Activated naive CD8-positive, alpha-beta T cell treated with anti-CD3 and anti-CD28 coated beads, Interleukin-2, amount 50 U/mL, for 16 hours (primary cell): Measurements from ENCODE around the gene LIAS.
A peak's percentile ranks its signal among the peaks of the same experiment; 100 is the strongest.
"Not testable (repeated sequence)": the region's sequence is repeated elsewhere in the genome, so short reads cannot be mapped to it uniquely, and the experiment has no call there.

Source experiments
- DNase-seq: peaks from one replicate; pipeline ENCODE4 v3.0.0-alpha.2; 2020; ENCODE audit warnings: low read depth, low spot score

LIAS gene

DNA sequence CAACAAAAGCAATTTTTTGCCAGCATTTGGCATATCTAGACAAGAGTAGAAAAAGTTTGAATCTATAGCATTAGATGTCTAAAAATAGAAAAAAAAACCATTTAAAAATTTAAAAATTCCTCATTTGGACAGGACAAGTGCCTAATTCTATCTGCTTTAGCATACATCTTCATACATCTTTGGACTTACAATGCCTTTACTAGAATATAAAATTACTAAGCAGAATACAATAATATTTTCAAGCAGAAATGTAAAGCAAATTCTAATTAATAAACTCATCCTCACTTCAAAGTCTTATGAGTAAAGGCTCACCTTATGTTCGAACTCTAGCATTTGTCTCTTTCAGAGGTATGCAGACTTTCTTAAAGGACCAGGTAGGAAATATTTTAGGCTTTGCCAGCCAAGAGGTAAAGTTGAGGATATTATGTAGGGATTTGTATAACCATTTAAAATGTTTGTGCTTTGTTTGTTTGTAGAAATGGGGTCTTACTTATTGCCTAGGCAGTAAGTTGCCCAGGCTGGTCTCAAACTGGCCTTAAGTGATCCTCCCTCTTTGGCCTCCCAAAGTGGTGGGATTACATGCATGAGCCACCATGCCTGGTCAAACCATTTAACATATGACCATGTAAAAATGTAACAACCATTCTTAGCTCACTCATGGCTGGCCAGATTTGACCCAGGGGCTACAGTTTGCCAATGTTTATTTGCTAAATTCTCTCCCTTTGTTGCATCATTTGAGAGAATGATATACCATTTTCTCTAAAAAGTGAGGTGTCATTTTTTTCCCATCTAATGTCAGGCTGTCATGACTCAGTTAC is 39.3 kb downstream of the LIAS start:
- no peak for DNase-seq

DNA sequence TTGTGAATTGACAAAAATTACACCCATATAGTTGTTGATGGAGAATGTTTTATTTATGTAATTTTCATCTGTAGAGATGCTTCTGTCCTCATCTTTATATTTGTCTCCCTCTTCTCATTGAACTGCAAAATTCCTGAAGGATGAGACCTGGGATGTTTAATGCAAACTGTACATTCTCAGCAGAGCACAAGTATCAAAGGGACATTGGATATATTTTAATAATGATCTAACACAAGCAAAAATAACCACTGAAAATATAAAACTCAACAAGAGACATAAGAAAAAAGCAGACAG is 39.8 kb downstream of the LIAS start:
- no peak for DNase-seq

DNA sequence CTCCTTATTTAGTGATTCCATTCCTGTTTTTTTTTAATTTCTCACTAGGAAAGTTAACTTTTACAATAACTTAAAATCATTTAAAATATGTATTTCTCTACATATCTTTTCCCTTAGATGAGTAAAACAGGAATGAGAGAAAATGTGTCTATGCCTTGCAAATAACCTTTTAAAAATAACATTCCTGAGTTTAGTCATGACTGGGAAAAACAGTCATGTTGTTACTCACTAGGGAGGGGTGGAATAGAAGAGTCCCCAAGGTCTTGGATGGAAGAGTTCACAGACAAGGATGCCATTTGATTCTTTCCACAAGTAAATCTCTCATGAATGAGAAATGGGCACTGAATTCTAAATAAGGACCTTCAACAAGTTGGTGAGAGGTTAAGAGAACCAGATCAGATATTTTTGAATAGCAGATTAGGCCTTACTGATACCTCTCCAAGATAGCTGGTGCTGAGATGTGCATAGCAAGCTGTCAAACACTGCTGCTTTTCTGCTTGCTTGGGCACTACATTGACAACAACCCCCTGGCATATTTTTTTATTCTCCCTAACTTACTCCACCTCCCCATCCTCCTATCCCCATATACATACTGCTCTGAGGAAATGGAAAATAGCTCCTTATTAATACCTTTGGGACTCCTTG is 43.3 kb downstream of the LIAS start:
- DNase-seq: no peak

DNA sequence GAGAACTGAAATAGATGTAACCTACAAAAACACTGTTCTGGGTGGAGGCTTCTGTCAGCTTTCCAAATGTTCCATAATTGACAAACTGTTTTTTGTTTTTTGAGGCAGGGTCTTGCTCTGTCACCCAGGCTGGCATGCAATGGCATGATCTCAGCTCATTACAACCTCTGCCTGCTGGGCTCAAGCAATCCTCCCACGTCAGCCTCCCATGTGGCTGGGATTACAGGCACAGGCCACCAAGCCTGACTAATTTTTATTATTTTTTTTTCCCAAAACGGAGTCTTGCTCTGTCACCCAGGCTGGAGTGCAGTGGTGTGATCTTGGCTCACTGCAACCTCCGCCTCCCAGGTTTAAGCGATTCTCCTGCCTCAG is 43.8 kb downstream of the LIAS start:
- not testable (repeated sequence) for DNase-seq

DNA sequence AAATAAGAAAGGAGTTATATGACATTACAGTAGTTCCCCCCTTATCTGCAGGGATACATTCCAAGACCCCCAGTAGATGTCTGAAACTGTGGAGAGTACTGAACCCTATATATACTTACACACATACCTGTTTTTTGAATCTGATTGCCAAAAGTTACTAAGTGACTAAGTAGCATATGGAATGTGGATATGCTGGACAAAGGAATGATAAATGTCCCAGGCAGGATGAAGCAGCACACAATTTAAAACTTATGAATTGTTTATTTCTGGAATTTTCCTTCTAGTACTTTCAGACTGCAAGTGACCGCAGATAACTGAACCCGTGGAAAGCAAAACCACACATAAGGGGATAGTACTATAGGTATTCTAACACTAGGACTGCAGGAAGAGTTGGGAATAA is 45.7 kb downstream of the LIAS start:
- no peak for DNase-seq

DNA sequence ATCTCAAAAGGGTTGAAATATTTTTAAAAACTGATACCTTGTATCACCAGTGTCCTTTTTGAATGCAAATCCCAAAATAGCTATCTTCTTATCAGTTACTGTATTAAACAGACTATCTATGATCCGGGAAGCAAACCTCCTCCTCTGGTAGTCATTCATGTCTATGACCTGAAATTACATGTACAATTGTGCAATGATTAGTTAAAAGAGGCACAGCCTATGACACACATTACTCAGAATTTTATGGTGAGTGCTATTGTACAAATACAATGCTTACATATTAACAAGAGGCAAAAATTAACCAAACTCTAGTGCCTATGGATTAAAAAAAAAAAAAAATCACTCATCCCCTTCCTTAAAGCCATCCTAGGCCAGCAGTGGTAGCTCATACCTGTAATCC is 46.7 kb downstream of the LIAS start:
- no peak for DNase-seq

DNA sequence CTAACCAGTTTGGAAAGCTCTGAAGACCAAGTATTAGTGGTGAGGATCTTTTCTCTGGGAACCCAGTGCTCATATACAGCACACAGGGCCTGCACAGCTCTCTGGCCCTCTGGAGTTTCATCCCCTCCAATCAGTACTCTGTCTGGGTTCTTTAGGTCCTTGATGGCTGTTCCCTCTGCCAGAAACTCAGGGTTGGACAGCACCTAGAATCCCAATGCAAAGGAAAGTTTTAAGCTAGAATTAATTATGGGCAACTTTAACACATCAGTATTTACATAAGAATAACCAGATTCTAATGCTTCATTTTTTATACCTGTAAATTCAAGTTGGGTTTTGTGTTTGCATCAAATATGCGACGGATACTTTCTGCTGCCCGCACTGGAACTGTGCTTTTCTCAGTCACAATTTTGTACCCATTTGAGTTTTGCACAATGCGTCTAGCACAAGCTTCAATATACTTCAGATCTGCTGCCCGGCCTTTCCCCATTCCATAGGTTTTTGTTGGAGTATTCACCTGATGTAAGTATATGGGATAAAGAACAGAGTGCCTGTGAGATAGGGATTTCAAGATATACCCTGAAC is 51.6 kb downstream of the LIAS start:
- no peak for DNase-seq

DNA sequence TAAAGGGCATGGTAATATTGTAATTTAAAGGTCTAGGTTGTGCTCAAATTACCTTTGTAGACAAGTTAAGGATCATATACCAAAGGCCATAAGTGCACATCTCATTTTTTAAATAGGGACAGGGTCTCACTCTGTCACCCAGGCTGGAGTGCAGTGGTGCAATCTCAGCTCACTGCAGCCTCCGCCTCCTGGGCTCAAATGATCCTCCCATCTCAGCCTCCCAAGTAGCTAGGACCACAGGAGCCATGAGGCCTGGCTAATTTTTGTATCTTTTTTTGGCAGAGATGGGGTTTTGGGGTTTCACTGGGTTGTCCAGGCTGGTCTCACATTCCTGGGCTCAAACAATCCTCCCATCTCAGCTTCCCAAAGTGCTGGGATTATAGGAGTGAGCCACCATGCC is 55.4 kb downstream of the LIAS start:
- not testable (repeated sequence) for DNase-seq

DNA sequence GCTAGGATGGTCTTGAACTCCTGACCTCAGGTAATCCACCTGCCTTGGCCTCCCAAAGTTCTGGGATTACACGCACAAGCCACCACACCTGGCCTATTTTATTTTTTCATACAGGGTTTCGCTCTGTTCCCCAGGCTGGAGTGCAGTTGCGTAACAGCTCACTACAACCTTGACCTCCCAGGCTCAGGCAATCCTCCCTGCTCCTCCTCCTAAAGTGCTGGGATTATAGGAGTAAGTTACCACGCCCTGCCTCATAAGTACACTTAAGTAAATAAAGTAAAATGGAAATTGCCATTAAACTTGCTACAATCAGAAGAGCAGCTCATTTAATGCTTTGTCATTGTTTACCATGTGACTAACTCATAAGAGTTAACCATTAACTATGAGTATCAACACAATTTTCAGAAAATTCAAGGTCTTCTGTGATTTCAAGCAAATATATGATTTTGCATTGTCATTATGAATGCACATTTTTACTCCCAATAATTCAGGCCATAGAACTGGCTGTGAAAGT is 56.1 kb downstream of the LIAS start:
- no peak for DNase-seq

DNA sequence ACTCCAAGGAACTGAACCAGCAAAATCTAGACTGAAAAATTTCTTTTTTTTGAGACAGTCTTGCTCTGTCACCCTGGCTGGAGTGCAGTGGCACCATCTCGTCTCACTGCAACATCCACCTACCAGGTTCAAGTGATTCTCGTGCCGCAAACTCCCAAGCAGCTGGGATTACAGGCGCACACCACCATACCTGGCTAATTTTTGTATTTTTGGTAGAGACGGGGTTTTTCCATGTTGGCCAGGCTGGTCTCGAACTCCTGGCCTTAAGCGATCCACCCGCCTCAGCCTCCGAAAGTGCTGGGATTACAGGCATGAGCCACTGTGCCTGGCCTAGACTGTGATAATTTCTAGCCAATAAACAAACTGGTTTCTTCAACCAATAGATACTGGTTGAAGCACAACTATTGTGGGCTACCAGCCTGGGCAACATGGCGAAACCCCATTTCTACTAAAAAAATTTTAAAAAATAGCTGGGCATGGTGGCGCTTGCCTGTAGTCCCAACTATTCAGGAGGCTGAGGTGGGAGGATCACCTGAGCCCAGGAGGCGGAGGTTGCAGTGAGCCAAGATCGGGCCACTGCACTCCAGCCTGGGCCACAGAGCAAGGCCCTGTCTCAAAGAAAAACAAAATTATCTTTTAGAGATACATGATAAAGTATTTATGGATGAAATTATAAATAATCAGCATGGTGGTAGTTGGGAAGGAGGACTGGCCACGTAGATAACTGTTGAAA is 57.0 kb downstream of the LIAS start:
- not testable (repeated sequence) for DNase-seq

DNA sequence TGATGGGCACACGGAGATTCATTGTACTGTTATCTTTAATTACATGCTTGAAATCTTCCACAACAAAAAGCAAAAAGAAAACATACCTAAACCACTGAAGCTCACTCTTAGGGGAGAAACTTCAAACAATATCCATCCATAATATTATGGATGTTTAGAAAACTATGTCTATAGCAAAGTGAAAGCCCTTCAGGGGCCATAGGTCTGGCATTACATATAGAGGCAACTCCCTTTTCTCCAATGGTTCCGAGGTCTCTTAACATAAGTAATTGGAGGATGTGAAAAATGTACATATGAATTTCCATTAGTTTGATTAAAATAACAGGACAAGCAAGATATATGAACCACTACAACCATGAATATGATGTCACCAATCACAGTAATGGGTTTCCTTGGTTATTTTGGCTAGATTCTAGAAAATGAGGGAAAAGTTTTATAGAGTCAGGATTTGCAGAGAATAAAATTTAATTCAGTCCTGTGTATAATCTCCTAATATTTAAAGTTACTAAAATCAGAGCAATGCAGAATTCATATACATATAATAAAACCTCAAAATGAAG is 57.6 kb downstream of the LIAS start:
- DNase-seq: no peak

DNA sequence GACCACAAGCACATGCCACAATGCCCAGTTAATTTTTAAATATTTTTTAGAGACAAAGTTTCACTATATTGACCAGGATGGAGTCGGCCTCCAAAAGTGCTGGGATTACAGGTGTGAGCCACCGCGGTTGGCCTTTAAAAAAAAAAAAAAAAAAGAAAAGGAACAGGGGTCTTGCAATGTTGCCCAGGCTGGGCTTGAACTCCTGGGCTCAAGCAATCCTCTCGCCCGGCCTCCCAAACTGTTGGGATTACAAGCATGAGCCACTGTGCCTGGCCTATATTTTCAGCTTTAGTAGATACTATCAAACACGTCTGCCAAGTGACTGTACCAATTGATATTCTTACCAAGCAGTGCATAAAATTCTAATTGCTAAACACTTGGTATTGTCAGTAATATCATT is 59.6 kb downstream of the LIAS start:
- DNase-seq: no peak

DNA sequence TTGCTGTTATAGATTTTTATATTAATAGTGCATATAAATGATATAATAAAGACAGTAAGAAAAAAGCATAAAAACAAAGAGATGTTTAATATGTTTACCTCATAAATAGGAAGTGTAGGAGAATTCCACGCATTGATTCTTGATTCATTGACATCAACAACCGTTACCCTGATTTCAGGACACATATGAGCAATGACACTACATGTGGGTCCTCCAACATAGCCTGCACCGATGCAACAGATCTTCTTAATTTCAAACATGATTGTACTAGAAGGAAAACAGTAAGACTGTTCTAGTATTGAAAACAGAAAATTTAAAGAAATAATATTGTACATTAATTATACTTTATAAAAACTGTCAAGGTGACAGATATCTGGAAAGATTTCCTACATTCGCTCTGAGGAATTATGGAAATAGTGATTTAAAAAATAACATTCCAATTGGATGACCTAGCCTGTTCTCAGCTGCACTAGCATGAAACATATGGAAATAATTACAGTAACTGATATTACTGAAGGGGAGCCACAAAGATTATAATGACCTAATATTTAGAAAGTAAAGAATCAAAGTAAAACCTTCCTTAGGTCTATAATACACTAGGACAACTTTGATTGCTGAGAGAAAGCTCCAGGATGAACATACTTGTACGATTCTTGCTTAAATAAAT is 62.5 kb downstream of the LIAS start:
- DNase-seq: no peak

DNA sequence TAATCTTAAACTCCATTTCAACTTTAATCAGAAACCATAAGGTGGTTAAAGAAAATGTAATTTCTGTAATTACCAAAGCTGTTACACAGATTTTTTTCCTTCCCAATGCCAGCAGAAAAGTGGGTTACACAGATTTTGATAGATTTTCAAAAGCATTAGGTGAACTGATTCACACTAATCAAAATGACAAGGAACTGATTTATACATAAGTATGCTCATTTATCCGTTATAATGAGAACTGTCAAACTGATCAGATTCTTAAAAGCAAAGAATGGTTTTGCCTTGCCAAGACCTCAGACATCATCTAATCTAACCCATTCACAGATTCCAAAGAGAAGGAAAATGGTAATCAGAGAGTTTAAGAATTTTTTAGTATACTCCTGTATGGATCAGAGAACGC is 63.2 kb downstream of the LIAS start:
- no peak for DNase-seq

DNA sequence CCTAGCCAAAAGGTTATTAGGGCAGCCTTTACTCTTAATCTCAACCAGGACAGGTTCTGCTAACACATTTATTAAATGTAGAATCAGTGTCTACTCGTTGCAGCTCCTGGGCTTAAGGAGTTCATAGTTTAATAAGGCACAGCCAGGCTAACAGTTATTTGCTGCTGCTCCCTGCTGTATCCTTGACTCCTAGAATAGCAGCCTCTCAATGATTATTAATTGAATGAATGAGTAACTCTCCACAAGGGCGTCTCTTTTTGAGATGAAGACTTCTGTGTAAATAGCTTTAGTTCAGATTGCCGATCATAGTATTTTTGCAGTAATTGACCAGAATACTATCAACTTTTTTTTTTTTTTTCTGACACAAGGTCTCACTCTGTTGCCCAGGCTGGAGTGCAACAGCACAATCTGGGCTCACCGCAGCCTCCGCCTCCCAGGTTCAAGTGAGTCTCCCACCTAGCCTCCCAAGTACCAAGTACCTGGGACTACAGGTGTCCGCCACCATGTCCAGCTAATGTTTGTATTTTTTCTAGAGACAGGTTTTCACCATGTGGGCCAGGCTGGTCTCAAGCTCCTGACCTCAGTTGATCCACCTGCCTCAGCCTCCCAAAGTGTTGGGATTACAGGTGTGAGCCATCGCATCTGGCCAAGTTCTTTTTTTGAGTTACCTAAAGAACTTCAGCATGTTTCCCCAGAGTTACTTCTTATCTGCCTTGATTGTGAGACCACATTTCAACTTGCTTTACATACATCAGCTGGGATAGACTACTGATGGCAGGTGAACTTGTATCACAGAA is 65.5 kb downstream of the LIAS start:
- DNase-seq: no peak

DNA sequence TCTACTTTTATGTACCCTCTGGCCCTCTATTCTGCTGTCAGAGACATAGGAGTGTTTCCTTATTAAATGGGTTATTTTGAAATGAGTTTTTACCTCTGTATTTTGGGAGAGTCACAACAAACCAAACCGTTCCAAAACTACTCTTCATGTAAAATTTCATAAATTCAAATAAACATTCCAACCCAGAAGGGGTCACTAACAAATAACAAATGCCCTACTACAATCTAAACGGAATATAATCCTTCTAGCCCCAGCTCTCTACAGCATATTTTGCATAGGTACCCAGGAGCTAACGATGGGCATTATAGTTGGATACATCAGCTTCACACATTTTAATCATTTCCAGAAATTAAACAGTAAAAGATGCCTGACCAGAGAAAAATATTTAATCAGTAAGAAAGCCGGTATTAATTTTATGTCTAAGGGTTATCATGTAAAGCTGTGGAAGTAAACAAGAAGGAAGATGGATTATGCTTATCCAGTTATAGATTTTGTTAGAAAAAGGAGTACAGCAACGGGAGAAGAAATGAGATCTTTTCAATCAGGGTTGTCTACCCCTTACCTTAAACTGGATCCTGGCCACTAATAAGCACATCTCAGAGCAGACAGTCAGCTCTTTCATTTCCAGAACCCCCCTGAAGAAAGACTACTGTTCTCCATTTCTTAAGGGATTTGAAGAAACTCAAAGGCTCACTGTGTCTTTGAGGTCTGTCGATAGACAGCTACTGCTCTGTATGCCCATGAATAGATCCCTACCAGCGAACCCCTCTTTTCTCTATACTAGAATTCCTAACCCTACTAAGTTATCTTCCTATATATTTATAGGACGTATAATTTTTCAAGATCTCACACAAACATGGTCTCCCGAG is 67.2 kb downstream of the LIAS start:
- DNase-seq: no peak

DNA sequence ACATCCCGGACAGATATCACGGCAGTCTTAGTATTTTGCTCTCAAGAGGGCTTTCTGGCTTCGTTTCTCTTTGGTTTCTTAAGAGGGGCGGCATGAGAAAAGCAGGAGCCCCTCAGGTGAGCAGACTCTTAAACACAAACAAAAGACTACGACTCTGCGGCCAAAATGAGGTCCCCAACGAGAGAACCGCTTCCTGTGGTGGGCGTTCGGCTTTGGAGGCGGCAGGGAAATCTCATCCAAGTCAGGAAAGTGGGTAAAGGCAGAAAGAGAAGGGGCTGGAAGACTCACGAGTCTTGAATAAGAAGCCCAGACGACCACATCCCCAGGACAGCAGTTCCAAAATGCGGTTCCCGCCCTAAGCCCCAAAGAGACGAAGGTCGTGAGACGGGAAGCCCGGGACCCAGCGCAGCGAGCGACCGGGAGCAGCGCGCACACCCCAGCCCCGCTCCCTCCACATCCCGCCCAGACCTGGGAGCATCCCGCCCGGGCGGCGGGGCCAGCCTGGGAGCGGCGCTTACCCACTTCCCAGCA is 68.0 kb downstream of the LIAS start:
- no peak for DNase-seq

DNA sequence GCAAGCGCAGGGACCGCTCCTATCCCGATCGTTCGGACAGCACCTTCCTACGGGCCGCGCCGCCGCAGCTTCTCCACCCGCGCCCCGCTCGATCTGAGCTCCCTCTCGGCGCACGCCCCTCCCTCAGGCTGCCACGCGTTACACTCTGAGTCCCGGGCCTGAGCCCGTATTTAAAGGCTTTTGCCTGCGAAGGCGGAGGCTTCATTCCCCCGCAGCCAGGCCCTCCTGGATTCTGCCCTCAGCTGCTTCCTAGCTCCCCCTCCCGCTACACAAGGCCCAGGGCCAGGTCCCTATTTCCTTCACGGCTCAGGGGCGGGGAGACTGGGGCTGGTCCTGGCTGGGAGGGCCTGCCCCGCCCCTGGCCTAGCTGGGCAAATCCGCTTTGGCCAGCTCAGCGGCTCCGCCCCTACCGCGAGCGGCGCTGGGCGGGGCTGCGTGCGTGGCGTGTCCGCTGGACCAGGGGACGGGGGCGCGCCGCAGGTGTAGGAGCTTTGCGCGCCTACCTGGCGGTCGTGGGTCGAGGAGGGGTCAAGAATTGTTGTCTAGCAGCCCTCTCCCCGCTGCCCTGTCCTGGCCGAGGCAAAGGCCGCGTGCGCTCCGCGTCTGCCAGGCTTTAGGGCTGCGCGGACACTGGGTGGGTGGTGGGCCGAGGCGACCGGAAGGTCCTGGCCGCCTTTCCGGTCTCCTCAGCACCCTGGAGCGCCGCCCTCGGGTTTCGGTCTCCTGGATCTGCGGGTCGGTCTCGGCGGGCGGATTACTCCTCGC is 68.6 kb downstream of the LIAS start, which contains the start of gene UGDH:
UGDH (minus strand) TSS at position 144 of the 765 bp plus-strand sequence. CDS start 5,927 bp downstream, outside the sequence.
- peak; percentile 85 for DNase-seq
